Measurements from ENCODE around the gene DUXA. TPM values are rescaled to one million over a fixed set of nuclear protein-coding genes. Genes with fewer than 3 reads are reported as not detected.
"Not testable (repeated sequence)": the region's sequence is repeated elsewhere in the genome, so short reads cannot be mapped to it uniquely, and the experiment has no call there.

DUXA gene
- polyA plus RNA-seq, 1 donor from 2014 or later: not detected

- TF ChIP-seq TAF1 (IDR thresholded peaks at IDR 0.05; ENCODE audit: low read depth) (no peak), EP300 (conservative IDR thresholded peaks at IDR 0.05; ENCODE audit: poor library complexity, severe bottlenecking) (no peak), MXI1 (conservative IDR thresholded peaks at IDR 0.05; ENCODE audit: poor library complexity, severe bottlenecking) (no peak), CTCF (IDR thresholded peaks at IDR 0.05; ENCODE audit: poor library complexity, severe bottlenecking) (no peak), SMC3 (conservative IDR thresholded peaks at IDR 0.05; ENCODE audit: poor library complexity) (no peak), REST (IDR thresholded peaks at IDR 0.05; ENCODE audit: borderline replicate concordance) (no peak)
- Histone ChIP-seq H3K9me3 (ENCODE audit: low read length) (peaks cover 3% of the 10 kb centered on the region), H3K27me3 (ENCODE audit: insufficient read depth, low read depth, low read length) (no peaks in the 10 kb centered on the region), H3K36me3 (ENCODE audit: insufficient read depth, low read length) (no peaks in the 10 kb centered on the region), H3K4me3 (ENCODE audit: low read length) (no peak overlapping the region), H2AFZ (ENCODE audit: low read depth, low read length) (no peak overlapping the region), H3K4me2 (ENCODE audit: low read length) (no peak overlapping the region), H3F3A (ENCODE audit: insufficient read depth, low read length, poor library complexity, severe bottlenecking) (no peaks in the 10 kb centered on the region), H3K27ac (ENCODE audit: low read length) (no peak overlapping the region), H4K20me1 (ENCODE audit: insufficient read depth) (no peaks in the 10 kb centered on the region), H3K79me2 (replicated peaks; ENCODE audit: insufficient read depth, low read length) (no peaks in the 10 kb centered on the region), H3K9ac (ENCODE audit: low read length) (no peak overlapping the region), H3K9me2 (ENCODE audit: insufficient read depth, low read length) (no peaks in the 10 kb centered on the region)
These were observed 48.4 kb downstream of the DUXA start for GRCh38 chr19:57118848-57119247.

- H3K4me3 ChIP-seq (ENCODE audit: low read length); H3K27me3 ChIP-seq (ENCODE audit: insufficient read depth, low read depth, low read length); H3F3A ChIP-seq (ENCODE audit: insufficient read depth, low read length, poor library complexity, severe bottlenecking); H4K20me1 ChIP-seq (ENCODE audit: insufficient read depth); H3K27ac ChIP-seq (ENCODE audit: low read length); H3K36me3 ChIP-seq (ENCODE audit: insufficient read depth, low read length); H3K9me3 ChIP-seq (ENCODE audit: low read length); H3K4me2 ChIP-seq (ENCODE audit: low read length); H3K9me2 ChIP-seq (ENCODE audit: insufficient read depth, low read length); H3K79me2 ChIP-seq (replicated peaks; ENCODE audit: insufficient read depth, low read length); H2AFZ ChIP-seq (ENCODE audit: low read depth, low read length); H3K9ac ChIP-seq (ENCODE audit: low read length): not testable (repeated sequence)
These were observed 53.8 kb downstream of the DUXA start for GRCh38 chr19:57113501-57113900.

- H3K9me2 ChIP-seq (ENCODE audit: insufficient read depth, low read length): no peaks in the 10 kb centered on the region
- H3K4me2 ChIP-seq (ENCODE audit: low read length): no peak overlapping the region
- no peaks in the 10 kb centered on the region for H3K36me3 ChIP-seq (ENCODE audit: insufficient read depth, low read length)
- H3K27me3 ChIP-seq (ENCODE audit: insufficient read depth, low read depth, low read length): no peaks in the 10 kb centered on the region
- no peak overlapping the region for H3K4me3 ChIP-seq (ENCODE audit: low read length)
- H4K20me1 ChIP-seq (ENCODE audit: insufficient read depth): no peaks in the 10 kb centered on the region
- no peak overlapping the region for H3K9ac ChIP-seq (ENCODE audit: low read length)
- no peaks in the 10 kb centered on the region for H3K79me2 ChIP-seq (replicated peaks; ENCODE audit: insufficient read depth, low read length)
- TF ChIP-seq EP300 (conservative IDR thresholded peaks at IDR 0.05; ENCODE audit: poor library complexity, severe bottlenecking) (no peak), POLR2AphosphoS5 (IDR thresholded peaks at IDR 0.05) (no peak), SMC3 (conservative IDR thresholded peaks at IDR 0.05; ENCODE audit: poor library complexity) (no peak), REST (IDR thresholded peaks at IDR 0.05; ENCODE audit: borderline replicate concordance) (no peak), EZH2 (IDR thresholded peaks at IDR 0.05; ENCODE audit: borderline replicate concordance, insufficient read depth, low read length, poor library complexity, severe bottlenecking) (no peak), MXI1 (conservative IDR thresholded peaks at IDR 0.05; ENCODE audit: poor library complexity, severe bottlenecking) (no peak), CTCF (IDR thresholded peaks at IDR 0.05; ENCODE audit: poor library complexity, severe bottlenecking) (no peak), RAD21 (conservative IDR thresholded peaks at IDR 0.05) (no peak), TAF1 (IDR thresholded peaks at IDR 0.05; ENCODE audit: low read depth) (no peak)
- no peak overlapping the region for H3K27ac ChIP-seq (ENCODE audit: low read length)
- H3K9me3 ChIP-seq (ENCODE audit: low read length): peaks cover 3% of the 10 kb centered on the region
- H2AFZ ChIP-seq (ENCODE audit: low read depth, low read length): no peak overlapping the region
- H3F3A ChIP-seq (ENCODE audit: insufficient read depth, low read length, poor library complexity, severe bottlenecking): no peaks in the 10 kb centered on the region
These were observed 56.0 kb downstream of the DUXA start for GRCh38 chr19:57111329-57111644.

Measured in neural cell (in vitro differentiated cells).